Measurements from ENCODE around the gene PLSCR1. TPM values are rescaled to one million over a fixed set of nuclear protein-coding genes. Genes with fewer than 3 reads are reported as not detected.
"Not testable (repeated sequence)": the region's sequence is repeated elsewhere in the genome, so short reads cannot be mapped to it uniquely, and the experiment has no call there.

The PLSCR1 gene
- total RNA-seq, 4 donors from 2014 or later, result 40.7 to 221 (median 58.2) TPM

DNA sequence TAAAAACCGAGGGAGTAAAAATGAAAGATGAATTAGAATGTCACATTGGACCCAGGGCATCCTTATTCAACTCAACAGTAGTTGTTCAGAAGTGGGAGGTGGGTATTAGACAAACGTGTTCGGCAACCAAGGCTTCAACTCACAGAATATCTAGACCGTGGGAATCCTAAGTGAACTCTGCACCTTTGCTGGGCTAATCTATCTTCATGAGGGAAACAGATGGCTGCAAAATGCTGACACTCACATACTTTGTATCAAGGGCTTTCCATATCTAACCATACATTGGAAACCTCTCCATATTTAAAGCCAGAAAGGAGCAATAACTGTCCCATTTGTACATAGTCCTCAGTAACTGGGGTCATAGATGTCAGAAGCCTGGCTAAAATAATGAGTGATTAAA lies 20.9 kb downstream of the PLSCR1 start:
- Histone ChIP-seq H3K9me3 (no peaks in the 10 kb centered on the region), H3K36me3 (peaks cover 0 to 87% (median 27%) of the 10 kb centered on the region in 4 donors), H3K27me3 (no peaks in the 10 kb centered on the region), H3K4me1 (peaks cover 0 to 7% (median 3%) of the 10 kb centered on the region in 4 donors), H3K4me3 (no peak overlapping the region), H3K27ac (replicated peaks in 1 of 4) (no peak overlapping the region)
- intact Hi-C loops (cut with DNase I), result no loop called here
- WGBS, result 73% methylated on average over 4 of the region's 4 CpGs
- TF ChIP-seq POLR2A (IDR thresholded peaks at IDR 0.05; ENCODE audit: low read depth), result no peak
- TF ChIP-seq, protein P1, sequence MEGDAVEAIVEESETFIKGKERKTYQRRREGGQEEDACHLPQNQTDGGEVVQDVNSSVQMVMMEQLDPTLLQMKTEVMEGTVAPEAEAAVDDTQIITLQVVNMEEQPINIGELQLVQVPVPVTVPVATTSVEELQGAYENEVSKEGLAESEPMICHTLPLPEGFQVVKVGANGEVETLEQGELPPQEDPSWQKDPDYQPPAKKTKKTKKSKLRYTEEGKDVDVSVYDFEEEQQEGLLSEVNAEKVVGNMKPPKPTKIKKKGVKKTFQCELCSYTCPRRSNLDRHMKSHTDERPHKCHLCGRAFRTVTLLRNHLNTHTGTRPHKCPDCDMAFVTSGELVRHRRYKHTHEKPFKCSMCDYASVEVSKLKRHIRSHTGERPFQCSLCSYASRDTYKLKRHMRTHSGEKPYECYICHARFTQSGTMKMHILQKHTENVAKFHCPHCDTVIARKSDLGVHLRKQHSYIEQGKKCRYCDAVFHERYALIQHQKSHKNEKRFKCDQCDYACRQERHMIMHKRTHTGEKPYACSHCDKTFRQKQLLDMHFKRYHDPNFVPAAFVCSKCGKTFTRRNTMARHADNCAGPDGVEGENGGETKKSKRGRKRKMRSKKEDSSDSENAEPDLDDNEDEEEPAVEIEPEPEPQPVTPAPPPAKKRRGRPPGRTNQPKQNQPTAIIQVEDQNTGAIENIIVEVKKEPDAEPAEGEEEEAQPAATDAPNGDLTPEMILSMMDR (IDR thresholded peaks at IDR 0.05), result no peak
- no peak for TF ChIP-seq EP300 (IDR thresholded peaks at IDR 0.05)
- no peak for TF ChIP-seq POLR2AphosphoS5 (IDR thresholded peaks at IDR 0.05)
- DNase-seq (ENCODE audit: extremely low spot score), result no peak

DNA sequence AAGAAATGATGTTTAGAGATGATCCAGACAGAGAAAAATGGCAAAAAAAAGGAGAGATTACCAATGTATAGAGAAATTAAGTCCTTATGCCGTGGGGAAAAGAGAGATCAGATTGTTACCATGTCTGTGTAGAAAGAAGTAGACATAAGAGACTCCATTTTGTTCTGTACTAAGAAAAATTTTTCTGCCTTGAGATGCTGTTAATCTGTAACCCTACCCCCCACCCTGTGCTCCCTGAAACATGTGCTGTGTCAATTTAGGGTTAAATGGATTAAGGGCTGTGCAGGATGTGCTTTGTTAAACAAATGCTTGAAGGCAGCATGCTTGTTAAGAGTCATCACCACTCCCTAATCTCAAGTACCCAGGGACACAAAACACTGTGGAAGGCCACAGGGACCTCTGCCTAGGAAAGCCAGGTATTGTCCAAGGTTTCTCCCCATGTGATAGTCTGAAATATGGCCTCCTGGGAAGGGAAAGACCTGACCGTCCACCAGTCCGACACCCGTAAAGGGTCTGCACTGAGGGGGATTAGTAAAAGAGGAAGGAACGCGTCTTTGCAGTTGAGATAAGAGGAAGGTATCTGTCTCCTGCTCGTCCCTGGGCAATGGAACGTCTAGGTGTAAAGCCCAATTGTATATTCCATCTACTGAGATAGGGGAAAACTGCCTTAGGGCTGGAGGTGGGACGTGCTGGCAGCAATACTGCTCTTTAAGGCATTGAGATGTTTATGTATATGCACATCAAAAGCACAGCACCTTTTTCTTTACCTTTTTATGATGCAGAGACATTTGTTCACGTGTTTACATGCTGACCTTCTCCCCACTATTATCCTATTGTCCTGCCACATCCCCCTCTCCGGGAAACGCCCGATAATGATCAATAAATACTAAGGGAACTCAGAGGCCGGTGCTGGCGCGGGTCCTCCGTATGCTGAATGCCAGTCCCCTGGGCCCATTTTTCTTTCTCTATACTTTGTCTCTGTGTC lies 21.9 kb downstream of the PLSCR1 start:
- peaks cover 0 to 82% (median 24%) of the 10 kb centered on the region in 4 donors for H3K36me3 ChIP-seq
- H3K27ac ChIP-seq (replicated peaks in 1 of 4), result not testable (repeated sequence)
- WGBS, result 87% methylated on average over 17 of the region's 17 CpGs

DNA sequence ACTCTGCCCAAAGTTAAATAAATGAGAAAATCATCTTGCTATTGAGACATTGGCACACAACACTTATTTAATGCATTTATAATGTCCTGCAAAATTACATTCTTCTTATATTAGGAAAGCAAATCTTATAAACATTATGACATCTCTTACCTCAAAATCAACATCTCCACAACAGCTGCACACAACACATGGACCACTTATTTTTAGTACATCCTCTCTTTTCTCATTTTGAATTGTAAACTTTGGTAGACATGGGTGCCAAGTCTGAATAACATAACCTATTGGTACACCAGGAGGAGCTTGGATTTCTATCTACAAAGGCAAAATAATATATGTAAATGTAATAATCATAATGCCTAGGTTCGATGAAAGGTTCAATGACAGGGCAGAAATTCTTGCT lies 23.0 kb downstream of the PLSCR1 start:
- intact Hi-C loops (cut with DNase I), result no loop called here
- peaks cover 0 to 7% (median 2%) of the 10 kb centered on the region in 4 donors for H3K4me1 ChIP-seq
- H3K36me3 ChIP-seq, result peaks cover 0 to 79% (median 17%) of the 10 kb centered on the region in 4 donors
- 43% methylated on average over 1 of the region's 1 CpG for WGBS
- no peaks in the 10 kb centered on the region for H3K27me3 ChIP-seq
- no peaks in the 10 kb centered on the region for H3K9me3 ChIP-seq
- no peak overlapping the region for H3K4me3 ChIP-seq
- DNase-seq (ENCODE audit: extremely low spot score), result no peak
- no peak overlapping the region for H3K27ac ChIP-seq (replicated peaks in 1 of 4)
- TF ChIP-seq, protein P1 (IDR thresholded peaks at IDR 0.05), result no peak
- no peak for TF ChIP-seq EP300 (IDR thresholded peaks at IDR 0.05)
- TF ChIP-seq POLR2AphosphoS5 (IDR thresholded peaks at IDR 0.05), result no peak
- no peak for TF ChIP-seq POLR2A (IDR thresholded peaks at IDR 0.05; ENCODE audit: low read depth)

More for the DNA sequence above, 21.9 kb downstream of the PLSCR1 start:
- H3K27me3 ChIP-seq; H3K4me1 ChIP-seq; H3K9me3 ChIP-seq; DNase-seq (ENCODE audit: extremely low spot score); H3K4me3 ChIP-seq; intact Hi-C loops (cut with DNase I): not testable (repeated sequence)

DNA sequence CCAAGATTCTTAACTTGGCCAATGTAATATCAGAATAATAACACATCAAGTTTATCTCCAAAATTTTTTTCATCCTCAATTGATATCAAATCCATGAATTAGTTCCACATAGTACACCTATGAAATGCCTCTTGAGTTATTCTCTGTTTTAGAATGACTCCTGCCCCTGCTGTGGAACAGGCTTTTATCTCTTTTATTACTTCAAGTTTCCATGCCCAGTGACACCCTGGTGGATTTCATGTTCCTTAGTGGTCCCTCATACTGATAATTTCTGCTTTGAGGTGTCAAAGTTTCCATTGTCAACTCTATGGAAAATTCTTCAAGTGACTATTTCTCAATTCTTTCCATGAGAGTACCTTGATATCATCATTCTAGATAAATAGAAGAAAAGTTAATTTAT lies 24.6 kb downstream of the PLSCR1 start:
- Histone ChIP-seq H3K27ac (replicated peaks in 1 of 4) (no peak overlapping the region), H3K27me3 (no peaks in the 10 kb centered on the region), H3K4me3 (no peak overlapping the region), H3K36me3 (peaks cover 2 to 79% (median 20%) of the 10 kb centered on the region in 4 donors), H3K9me3 (no peaks in the 10 kb centered on the region), H3K4me1 (peaks cover 0 to 4% (median under 1%) of the 10 kb centered on the region in 4 donors)
- TF ChIP-seq POLR2A (IDR thresholded peaks at IDR 0.05; ENCODE audit: low read depth), result no peak
- DNase-seq (ENCODE audit: extremely low spot score), result no peak
- intact Hi-C loops (cut with DNase I), result no loop called here

DNA sequence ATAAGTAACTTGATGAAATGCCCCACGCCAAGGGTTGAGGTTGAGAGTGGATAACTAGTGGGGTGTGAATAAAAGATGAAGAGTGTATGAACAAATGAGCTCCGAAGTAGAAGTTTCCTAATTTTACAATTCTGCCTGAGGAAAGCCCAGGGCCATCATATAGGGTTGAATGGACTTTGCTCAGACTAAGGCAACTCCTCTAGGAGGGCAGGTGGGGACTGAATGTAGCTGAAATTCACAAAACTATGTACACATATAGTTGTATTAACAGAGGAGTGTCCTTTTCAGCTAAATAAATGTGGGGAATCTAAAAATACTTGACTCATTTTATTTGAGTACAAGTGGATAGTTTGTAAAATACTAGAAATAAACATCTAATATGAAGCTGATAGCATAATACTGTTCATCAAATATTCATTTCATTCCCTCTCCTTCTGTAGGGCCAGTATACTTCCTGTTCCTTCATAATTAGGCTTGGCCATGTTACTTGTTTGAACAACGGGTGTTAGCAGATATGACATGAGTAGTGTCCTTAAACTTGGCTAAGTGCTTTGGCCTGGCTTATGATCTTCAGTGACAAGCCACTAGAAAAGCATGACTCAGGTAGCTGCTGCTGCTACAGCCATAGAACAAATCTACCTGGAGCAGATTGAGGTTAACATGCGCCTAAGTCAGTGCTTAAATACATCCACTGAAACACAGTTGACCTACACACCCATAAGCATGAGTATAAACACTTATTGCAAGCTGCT lies 26.5 kb downstream of the PLSCR1 start:
- 78% methylated on average over 4 of the region's 4 CpGs for WGBS
- intact Hi-C loops (cut with DNase I), result no loop called here

More for the DNA sequence above, 26.5 kb downstream of the PLSCR1 start:
- peaks cover 4 to 78% (median 21%) of the 10 kb centered on the region in 4 donors for H3K36me3 ChIP-seq
- TF ChIP-seq, protein P1 (IDR thresholded peaks at IDR 0.05), result no peak
- TF ChIP-seq POLR2A (IDR thresholded peaks at IDR 0.05; ENCODE audit: low read depth), result no peak
- TF ChIP-seq POLR2AphosphoS5 (IDR thresholded peaks at IDR 0.05), result no peak
- no peak for TF ChIP-seq EP300 (IDR thresholded peaks at IDR 0.05)
- peaks cover 0 to 13% (median 5%) of the 10 kb centered on the region in 4 donors for H3K4me1 ChIP-seq
- no peak overlapping the region for H3K4me3 ChIP-seq
- no peak for DNase-seq (ENCODE audit: extremely low spot score)
- H3K27me3 ChIP-seq, result no peaks in the 10 kb centered on the region
- H3K27ac ChIP-seq (replicated peaks in 1 of 4), result no peak overlapping the region
- no peaks in the 10 kb centered on the region for H3K9me3 ChIP-seq
